SK-N-SH (cell line): ENCODE measurements around the gene PBRM1. TPM values are rescaled to one million over a fixed set of nuclear protein-coding genes. Genes with fewer than 3 reads are reported as not detected.

Experiments
- CTCF ChIA-PET: fragments of 300-600, 350-600 bp; formaldehyde crosslinking; extraction: SDS; loops from one replicate; lab custom pipeline; 2021; lab: Yijun Ruan, JAX
- POLR2A ChIA-PET: fragments of 350-600 bp; sonication (Branson Sonifier 250); formaldehyde crosslinking; extraction: SDS; loops from one replicate; lab custom pipeline; 2020; ENCODE audit warnings: antibody characterized with exemption, inconsistent platforms; lab: Yijun Ruan, JAX
- DNase-seq: peaks from one replicate; pipeline ENCODE4 v3.0.0; 2012
- H2AFZ ChIP-seq: fragments of 200-600 bp; sonication (generic); 2 replicates; pipeline ENCODE4 v1.8.1; 2016; ENCODE audit warnings: antibody characterized with exemption, mild to moderate bottlenecking, low read depth
- H3F3A ChIP-seq: fragments of 200-600 bp; sonication (generic); replicated peaks from 2 replicates; pipeline ENCODE3; 2016; ENCODE audit warnings: antibody characterized with exemption, mild to moderate bottlenecking; ENCODE audit not compliant: insufficient read depth
- H3K27ac ChIP-seq, 2 experiments: fragments of 200-500 bp in 1 of 2; fragments of 200-600 bp in 1 of 2; sonication (Bioruptor generic) in 1 of 2; sonication (generic), shearing (Covaris generic) in 1 of 2; 2 replicates each; pipeline versions ENCODE4 v1.5.1 to v1.6.1; 2014 to 2016; ENCODE audit warnings: low read depth in 2 of 2, inconsistent platforms in 1 of 2, low read length in 1 of 2, mild to moderate bottlenecking in 1 of 2, mixed read lengths in 1 of 2
- H3K27me3 ChIP-seq: fragments of 200-600 bp; sonication (generic), shearing (Covaris generic); 2 replicates; pipeline ENCODE4 v1.6.1; 2016; ENCODE audit warnings: mixed run types; ENCODE audit not compliant: insufficient read depth
- H3K36me3 ChIP-seq, 2 experiments: fragments of 200-500 bp in 1 of 2; fragments of 200-600 bp in 1 of 2; sonication (Bioruptor generic) in 1 of 2; sonication (generic) in 1 of 2; replicated peaks in 1 of 2; 2 replicates each; pipeline versions ENCODE3 to v1.5.1; 2014 to 2016; ENCODE audit warnings: low read length in 1 of 2, mild to moderate bottlenecking in 1 of 2; ENCODE audit not compliant: insufficient read depth in 2 of 2, control insufficient read depth in 1 of 2
- H3K4me1 ChIP-seq, 2 experiments: fragments of 200-500 bp in 1 of 2; fragments of 200-600 bp in 1 of 2; sonication (Bioruptor generic) in 1 of 2; sonication (generic), shearing (Covaris generic) in 1 of 2; 2 replicates each; pipeline versions ENCODE4 v1.5.1 to v1.6.1; 2014 to 2016; ENCODE audit warnings: low read depth in 1 of 2, low read length in 1 of 2, mixed run types in 1 of 2; ENCODE audit not compliant: insufficient read depth in 2 of 2, control insufficient read depth in 1 of 2
- H3K4me2 ChIP-seq: fragments of 200-600 bp; sonication (generic), shearing (Covaris generic); 2 replicates; pipeline ENCODE4 v1.6.1; 2017; ENCODE audit warnings: mixed run types
- H3K4me3 ChIP-seq, 2 experiments: fragments of 200-500 bp in 1 of 2; fragments of 200-600 bp in 1 of 2; sonication (Bioruptor generic) in 1 of 2; sonication (generic), shearing (Covaris generic) in 1 of 2; 2 replicates each; pipeline versions ENCODE4 v1.5.1 to v1.8.1; 2014 to 2016; ENCODE audit warnings: low read depth in 2 of 2, inconsistent platforms in 1 of 2, low read length in 1 of 2, mild to moderate bottlenecking in 1 of 2, mixed read lengths in 1 of 2, moderate library complexity in 1 of 2
- H3K79me2 ChIP-seq: fragments of 200-600 bp; sonication (generic); 2 replicates; pipeline ENCODE4 v1.8.1; 2017; ENCODE audit warnings: mild to moderate bottlenecking; ENCODE audit not compliant: insufficient read depth
- H3K9ac ChIP-seq: fragments of 200-600 bp; sonication (generic); 2 replicates; pipeline ENCODE4 v1.6.1; 2017; ENCODE audit warnings: mixed run types
- H3K9me2 ChIP-seq: fragments of 200-600 bp; sonication (generic); 2 replicates; pipeline ENCODE4 v1.6.1; 2017; ENCODE audit warnings: mixed run types
- H3K9me3 ChIP-seq: fragments of 200-600 bp; sonication (generic); 2 replicates; pipeline ENCODE4 v1.6.1; 2017; ENCODE audit warnings: mixed run types, mild to moderate bottlenecking, moderate library complexity
- H4K20me1 ChIP-seq: fragments of 200-600 bp; sonication (generic); 2 replicates; pipeline ENCODE4 v1.6.1; 2017; ENCODE audit warnings: mild to moderate bottlenecking, mixed run types; ENCODE audit not compliant: insufficient read depth
- CHD2 ChIP-seq: fragments of 150-350 bp; IDR thresholded peaks from 2 replicates; pipeline ENCODE4 v1.6.1; 2018; ENCODE audit warnings: low read length; ENCODE audit not compliant: partially characterized antibody
- ELF1 ChIP-seq: IDR thresholded peaks from 2 replicates; pipeline ENCODE4 v1.4.0; 2012
- GABPA ChIP-seq: IDR thresholded peaks from 2 replicates; pipeline ENCODE4 v1.4.0; 2012; ENCODE audit warnings: low read depth, mild to moderate bottlenecking
- IRF3 ChIP-seq: fragments of 150-350 bp; IDR thresholded peaks from 2 replicates; pipeline ENCODE4 v1.6.1; 2016; ENCODE audit warnings: mild to moderate bottlenecking, low read depth, low read length
- MEF2A ChIP-seq: IDR thresholded peaks from 2 replicates; pipeline ENCODE4 v1.4.0; 2012; ENCODE audit warnings: low read depth, borderline replicate concordance
- MXI1 ChIP-seq: IDR thresholded peaks from 2 replicates; pipeline ENCODE4 v1.6.1; 2012; ENCODE audit warnings: mild to moderate bottlenecking, low read depth, low read length, improper control_type of control experiment
- NFIC ChIP-seq: IDR thresholded peaks from 2 replicates; pipeline ENCODE4 v1.4.0; 2012; ENCODE audit warnings: borderline replicate concordance
- POLR2AphosphoS5 ChIP-seq: IDR thresholded peaks from 2 replicates; pipeline ENCODE4 v1.6.1; 2012; ENCODE audit warnings: low read depth, low read length
- RAD21 ChIP-seq: IDR thresholded peaks from 2 replicates; pipeline ENCODE4 v1.6.1; 2012; ENCODE audit warnings: mild to moderate bottlenecking, low read length
- REST ChIP-seq: IDR thresholded peaks from 2 replicates; pipeline ENCODE4 v1.6.1; 2012; ENCODE audit warnings: mild to moderate bottlenecking, low read depth, low read length, moderate library complexity
- RXRA ChIP-seq: IDR thresholded peaks from 2 replicates; pipeline ENCODE4 v1.4.0; 2012; ENCODE audit warnings: low read depth, mild to moderate bottlenecking, borderline replicate concordance
- SIN3A ChIP-seq: IDR thresholded peaks from 2 replicates; pipeline ENCODE4 v1.6.1; 2012; ENCODE audit warnings: low read depth, mild to moderate bottlenecking, low read length, moderate library complexity, borderline replicate concordance
- SMC3 ChIP-seq: IDR thresholded peaks from 2 replicates; pipeline ENCODE4 v1.6.1; 2012; ENCODE audit warnings: low read depth, low read length, improper control_type of control experiment
- USF2 ChIP-seq: fragments of 150-350 bp; IDR thresholded peaks from 2 replicates; pipeline ENCODE4 v1.6.1; 2017; ENCODE audit warnings: antibody characterized with exemption, low read length, low read depth, borderline replicate concordance
- ZBTB33 ChIP-seq: IDR thresholded peaks from 2 replicates; pipeline ENCODE4 v1.4.0; 2012; ENCODE audit warnings: low read depth, borderline replicate concordance
- WGBS: methylation state at CpG from one replicate; pipeline ENCODE4 v1.1.6; 2017; ENCODE audit warnings: low lambda C conversion rate; 5-methylcytosine and 5-hydroxymethylcytosine counted together
- polyA plus RNA-seq, 3 experiments: library from polyadenylated mRNA; depleted of rRNA; stranded (reverse); fragments of >200 nt; gene quantifications; 2 replicates each; pipeline ENCODE4 v1.2.3, GENCODE V29; 2012

The PBRM1 gene
- polyA plus RNA-seq, 1 of the 3 experiments (the other 2 are of a cell fraction), result 14.3 TPM

GRCh38 chr3:52551118-52551517 is 134.6 kb downstream of the PBRM1 start (continued):
- TF ChIP-seq IRF3 (no peak), REST (no peak), SIN3A (no peak), ZBTB33 (no peak), GABPA (no peak), MEF2A (no peak), ELF1 (no peak), RXRA (no peak)

- Histone ChIP-seq H2AFZ (no peak overlapping the region), H3K4me1 (peaks cover 0 to 10% of the 10 kb centered on the region in 2 experiments; a peak in 2 of 4 replicates), H3K27ac (peak overlapping the region in 1 of 2 experiments; percentile 70; a peak in 3 of 4 replicates), H3K36me3 (peaks cover 44 to 73% of the 10 kb centered on the region in 2 experiments), H3K27me3 (no peaks in the 10 kb centered on the region), H3K9me3 (no peaks in the 10 kb centered on the region), H4K20me1 (peaks cover 4% of the 10 kb centered on the region), H3K79me2 (peaks cover 33% of the 10 kb centered on the region; the same call in 1 of the 2 replicates), H3K9ac (no peak overlapping the region), H3K4me2 (no peak overlapping the region), H3K9me2 (no peaks in the 10 kb centered on the region), H3F3A (peaks cover 38% of the 10 kb centered on the region), H3K4me3 (no peak overlapping the region)
- CTCF ChIA-PET, result interaction anchor here (1.3 to 2.0 kb wide), 2 partner anchors 75 to 89 kb away, joined by 3 to 7 read pairs; no protein-coding TSS in a partner anchor
- POLR2A ChIA-PET, result no interaction called here
- WGBS, result 64% methylated on average over 2 of the region's 2 CpGs
- TF ChIP-seq CHD2 (peak; percentile 9), REST (no peak), SMC3 (peak; percentile 18; the same call in 1 of the 2 replicates), RAD21 (peak; percentile 42), USF2 (no peak), SIN3A (no peak), NFIC (no peak), MXI1 (peak; percentile 87; the same call in 1 of the 2 replicates), POLR2AphosphoS5 (no peak)
- peak; percentile 36 for DNase-seq
Observed at GRCh38 chr3:52547143-52547542, 138.6 kb downstream of the PBRM1 start.
